Colonic mucosa (tissue), 4 donors: ENCODE data around the gene CDK4. TPM values are rescaled to one million over a fixed set of nuclear protein-coding genes. Genes with fewer than 3 reads are reported as not detected.

ENCODE experiments used
- DNase-seq: peaks from one replicate; pipeline ENCODE4 v3.0.0-alpha.2; 2020
- H3K27ac ChIP-seq: fragments of 200-600 bp; one replicate; pipeline ENCODE4 v1.8.0; 2021
- H3K27me3 ChIP-seq: fragments of 200-600 bp; one replicate; pipeline ENCODE4 v1.8.0; 2021
- H3K36me3 ChIP-seq: fragments of 200-600 bp; one replicate; pipeline ENCODE4 v1.8.0; 2021
- H3K4me1 ChIP-seq: fragments of 200-600 bp; one replicate; pipeline ENCODE4 v1.8.0; 2021; ENCODE audit warnings: mild to moderate bottlenecking
- H3K4me3 ChIP-seq: fragments of 200-600 bp; one replicate; pipeline ENCODE4 v1.8.0; 2021
- H3K9ac ChIP-seq, 2 donors: one replicate each; pipeline ENCODE4 v1.7.0; 2013; ENCODE audit warnings: control low read depth in 2 of 2, low read depth in 2 of 2, low read length in 2 of 2
- H3K9me3 ChIP-seq: fragments of 200-600 bp; one replicate; pipeline ENCODE4 v1.8.0; 2021
- intact Hi-C: fragments of 100-400 bp; cut with DNase I; formaldehyde crosslinking; loops from one replicate; pipeline ENCODE4 v1.14.1; 2022
- total RNA-seq, 2 donors: library from RNA; stranded (reverse); fragmentation: NEBNext Ultra II Directional in 1 of 2; extraction: Animal tissue kit (Norgen Biotek cat#: 25700) in 1 of 2; gene quantifications; one replicate each; pipeline ENCODE4 v1.2.1, GENCODE V29; 2021
- TF ChIP-seq, protein P1 (sequence below): fragments of 200-600 bp; IDR thresholded peaks from one replicate; pipeline ENCODE4 v1.8.0; 2022; ENCODE audit warnings: antibody characterized with exemption, mild to moderate bottlenecking
- donor health status: healthy.
- donor health status: DM: no; HTN: no; CAD: no.
- donor health status: DM: no; HTN: no; CAD: no.

Gene CDK4
- total RNA-seq, 2 donors from 2014 or later = 45.7 to 121 TPM

DNA sequence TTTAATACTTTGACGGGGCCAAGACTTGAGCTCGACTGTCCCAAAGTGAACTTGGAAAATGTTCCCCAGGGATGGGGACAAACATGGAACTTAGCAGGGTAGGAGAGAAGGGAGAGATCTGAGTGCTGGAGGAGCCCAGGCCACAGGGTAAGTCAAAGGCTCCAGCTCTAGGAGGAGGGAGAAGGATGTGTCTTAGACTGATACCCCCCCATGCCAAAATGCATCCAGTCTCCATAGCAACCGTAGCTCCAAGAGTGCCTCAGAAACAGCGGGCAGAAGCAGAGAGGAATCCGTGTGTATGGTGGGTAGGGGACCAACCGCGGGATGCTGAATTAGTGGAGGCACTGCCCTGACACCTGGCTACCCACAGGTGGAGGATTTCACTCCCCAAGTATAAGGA, 12.7 kb downstream of the CDK4 start:
- peaks cover 5% of the 10 kb centered on the region for H3K4me1 ChIP-seq

DNA sequence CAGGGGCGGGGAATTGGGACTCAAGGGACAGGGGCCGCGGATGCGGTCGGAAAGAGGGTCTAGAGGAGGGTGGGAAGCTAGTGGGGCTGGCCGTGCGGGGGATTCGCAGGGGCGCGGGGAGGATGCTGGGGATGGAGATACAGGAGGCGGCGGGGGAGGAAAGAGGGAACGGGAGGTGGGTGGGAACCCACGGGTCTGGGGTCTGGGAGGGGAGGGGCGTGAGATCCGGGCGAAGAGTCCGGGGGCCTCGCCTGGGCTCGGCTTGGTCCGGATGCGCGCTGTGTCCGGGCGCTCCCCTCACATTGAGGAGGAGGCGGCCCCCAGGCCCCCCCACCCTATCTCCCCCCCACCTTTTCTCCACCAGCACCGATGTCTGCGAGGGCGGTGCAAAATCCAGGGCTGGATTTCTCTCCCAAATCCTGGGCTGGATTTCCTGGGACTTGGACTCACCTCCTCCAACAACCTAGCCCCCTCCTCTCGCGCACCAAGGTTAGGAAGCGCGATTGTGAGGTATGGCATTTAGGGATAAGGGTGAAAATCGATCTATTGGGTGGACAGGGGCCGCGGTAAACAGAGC, 13.4 kb downstream of the CDK4 start, which contains the start of gene AGAP2:
AGAP2 (minus strand) TSS at position 82 of the 577 bp plus-strand sequence. CDS start 496 bp downstream, outside the sequence.
- Histone ChIP-seq H3K36me3 (no peaks in the 10 kb centered on the region), H3K9ac (no peak within 1 kb of the TSS), H3K4me1 (peaks cover 5% of the 10 kb centered on the region), H3K27me3 (peaks cover 58% of the 10 kb centered on the region), H3K4me3 (peak within 1 kb of the TSS; percentile 5), H3K9me3 (no peaks in the 10 kb centered on the region), H3K27ac (no peak within 1 kb of the TSS)
- intact Hi-C loops = no loop called here
- TF ChIP-seq, protein P1, sequence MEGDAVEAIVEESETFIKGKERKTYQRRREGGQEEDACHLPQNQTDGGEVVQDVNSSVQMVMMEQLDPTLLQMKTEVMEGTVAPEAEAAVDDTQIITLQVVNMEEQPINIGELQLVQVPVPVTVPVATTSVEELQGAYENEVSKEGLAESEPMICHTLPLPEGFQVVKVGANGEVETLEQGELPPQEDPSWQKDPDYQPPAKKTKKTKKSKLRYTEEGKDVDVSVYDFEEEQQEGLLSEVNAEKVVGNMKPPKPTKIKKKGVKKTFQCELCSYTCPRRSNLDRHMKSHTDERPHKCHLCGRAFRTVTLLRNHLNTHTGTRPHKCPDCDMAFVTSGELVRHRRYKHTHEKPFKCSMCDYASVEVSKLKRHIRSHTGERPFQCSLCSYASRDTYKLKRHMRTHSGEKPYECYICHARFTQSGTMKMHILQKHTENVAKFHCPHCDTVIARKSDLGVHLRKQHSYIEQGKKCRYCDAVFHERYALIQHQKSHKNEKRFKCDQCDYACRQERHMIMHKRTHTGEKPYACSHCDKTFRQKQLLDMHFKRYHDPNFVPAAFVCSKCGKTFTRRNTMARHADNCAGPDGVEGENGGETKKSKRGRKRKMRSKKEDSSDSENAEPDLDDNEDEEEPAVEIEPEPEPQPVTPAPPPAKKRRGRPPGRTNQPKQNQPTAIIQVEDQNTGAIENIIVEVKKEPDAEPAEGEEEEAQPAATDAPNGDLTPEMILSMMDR = no peak
- no peak for DNase-seq

More for the DNA sequence above, 12.7 kb downstream of the CDK4 start:
- intact Hi-C loops = no loop called here
- DNase-seq = no peak
- Histone ChIP-seq H3K27ac (no peak overlapping the region), H3K9me3 (no peaks in the 10 kb centered on the region), H3K4me3 (no peak overlapping the region), H3K9ac (no peak overlapping the region), H3K27me3 (peaks cover 58% of the 10 kb centered on the region), H3K36me3 (no peaks in the 10 kb centered on the region)
- TF ChIP-seq, protein P1 = no peak

DNA sequence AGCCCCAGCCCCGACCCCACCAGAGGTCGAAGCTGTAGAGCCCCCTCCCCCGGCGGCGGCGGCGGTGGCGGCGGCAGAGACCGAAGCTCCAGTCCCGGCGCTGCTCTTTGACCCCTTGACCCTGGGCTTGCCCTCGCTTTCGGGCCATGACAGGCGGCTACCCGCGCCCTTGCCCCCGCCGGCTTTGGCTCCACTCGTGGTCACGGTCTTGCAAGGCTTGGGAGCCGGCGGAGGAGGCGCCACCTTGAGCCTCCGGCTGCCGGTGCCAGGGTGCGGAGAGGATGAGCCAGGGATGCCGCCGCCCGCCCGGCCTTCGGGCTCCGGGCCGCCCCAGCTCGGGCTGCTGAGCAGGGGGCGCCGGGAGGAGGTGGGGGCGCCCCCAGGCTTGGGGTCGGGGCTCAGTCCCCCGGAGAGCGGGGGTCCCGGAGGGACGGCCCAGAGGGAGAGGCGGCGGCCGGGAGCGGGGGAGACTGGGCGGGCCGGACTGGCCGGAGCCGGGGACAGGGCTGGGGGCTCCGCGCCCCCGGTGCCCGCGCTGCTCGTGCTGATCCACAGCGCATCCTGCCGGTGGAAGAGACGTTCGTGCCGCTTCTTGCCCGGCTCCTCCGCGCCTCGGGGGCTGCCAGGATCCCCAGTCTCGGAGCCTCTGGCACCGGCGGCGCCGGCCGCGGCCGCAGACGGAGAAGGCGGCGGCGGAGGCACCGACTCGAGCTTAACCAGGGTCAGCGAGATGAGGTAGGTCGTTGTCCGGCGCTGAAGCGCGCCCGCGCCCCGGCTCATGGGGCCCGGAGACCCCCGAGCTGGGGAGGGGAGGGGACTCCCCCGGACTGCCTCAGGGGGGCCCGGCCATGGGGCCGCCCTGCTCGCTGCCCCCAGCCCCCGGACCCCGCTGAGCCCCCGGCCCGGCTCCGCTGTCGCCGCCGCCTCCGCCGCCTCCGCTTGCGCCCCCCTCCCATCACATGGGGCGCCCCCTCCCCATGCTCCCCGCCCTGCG, 14.3 kb downstream of the CDK4 start:
- H3K4me1 ChIP-seq = peaks cover 5% of the 10 kb centered on the region
- intact Hi-C loops = no loop called here
- peaks cover 58% of the 10 kb centered on the region for H3K27me3 ChIP-seq
- peak overlapping the region; percentile 5 for H3K4me3 ChIP-seq
- no peaks in the 10 kb centered on the region for H3K9me3 ChIP-seq
- no peak overlapping the region for H3K27ac ChIP-seq
- no peak overlapping the region for H3K9ac ChIP-seq
- no peaks in the 10 kb centered on the region for H3K36me3 ChIP-seq
- DNase-seq = no peak
- TF ChIP-seq, protein P1 = no peak

DNA sequence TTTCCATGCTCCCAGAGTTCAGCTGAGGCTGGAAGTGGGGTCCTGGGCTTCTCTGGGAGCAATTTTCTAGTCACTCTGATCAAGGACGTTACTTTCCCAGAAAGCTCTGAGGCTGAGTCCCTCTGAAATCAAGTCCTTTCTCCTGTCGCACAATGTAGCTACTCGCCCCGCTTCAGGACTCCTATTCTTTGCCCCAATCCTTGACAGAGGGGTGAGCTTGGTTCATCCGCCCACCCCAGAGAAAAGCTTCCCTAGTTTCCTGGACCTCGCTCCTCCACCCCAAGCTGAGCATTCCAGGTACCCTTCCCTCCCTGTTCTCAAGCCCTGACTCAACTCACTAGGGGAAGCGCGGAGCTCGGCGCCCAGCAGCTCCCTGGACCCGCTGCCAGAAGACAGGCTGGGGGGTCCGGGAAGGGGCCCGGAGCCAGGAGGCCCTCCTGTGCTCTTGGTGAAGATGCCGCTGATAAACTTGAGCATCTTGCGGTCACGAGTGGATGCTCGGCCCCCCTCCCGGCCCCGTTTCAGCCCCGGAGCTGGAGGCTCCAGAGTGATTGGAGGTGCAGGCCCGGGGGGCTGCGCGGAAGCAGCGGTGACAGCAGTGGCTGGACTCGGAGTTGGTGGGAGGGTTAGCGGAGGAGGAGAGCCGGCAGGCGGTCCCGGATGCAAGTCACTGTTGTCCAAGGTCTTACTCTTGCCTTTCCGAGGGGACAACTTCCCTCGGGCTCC, 15.2 kb downstream of the CDK4 start:
- TF ChIP-seq, protein P1 = no peak
- Histone ChIP-seq H3K27ac (no peak overlapping the region), H3K9me3 (no peaks in the 10 kb centered on the region), H3K36me3 (no peaks in the 10 kb centered on the region), H3K4me1 (peaks cover 5% of the 10 kb centered on the region), H3K27me3 (peaks cover 58% of the 10 kb centered on the region), H3K4me3 (no peak overlapping the region), H3K9ac (no peak overlapping the region)
- intact Hi-C loops = no loop called here
- DNase-seq = no peak
